Renal cortical epithelial cell (primary cell): ENCODE measurements around the gene FOXK2. TPM values are rescaled to one million over a fixed set of nuclear protein-coding genes. Genes with fewer than 3 reads are reported as not detected.

Experiments
- DNase-seq: peaks from one replicate; pipeline ENCODE4 v3.0.0-alpha.2; 2011; ENCODE audit warnings: low read depth
- total RNA-seq: library from RNA; depleted of rRNA; stranded (reverse); fragments of >200 nt; gene quantifications from 2 replicates; pipeline ENCODE4 v1.2.3, GENCODE V29; 2014

The FOXK2 gene
- 20.1 and 35.5 TPM in 2 replicates for total RNA-seq

GRCh38 chr17:82518826-82519810 is at the start of gene FOXK2:
Gene FOXK2, plus strand, starts transcription at chr17:82519732. Its CDS starts 157 bp downstream, at chr17:82519889.
- peak; percentile 80 for DNase-seq

GRCh38 chr17:82470065-82470464 is 49.5 kb upstream of the FOXK2 start:
- DNase-seq: no peak

- no peak for DNase-seq
Measured at GRCh38 chr17:82474223-82475010, 45.1 kb upstream of the FOXK2 start.

GRCh38 chr17:82475458-82475857 is 44.1 kb upstream of the FOXK2 start:
- no peak for DNase-seq

GRCh38 chr17:82477934-82478333 is 41.6 kb upstream of the FOXK2 start:
- no peak for DNase-seq

GRCh38 chr17:82479602-82480001 is 39.9 kb upstream of the FOXK2 start:
- no peak for DNase-seq

- DNase-seq: no peak
Measured at GRCh38 chr17:82480318-82480717, 39.2 kb upstream of the FOXK2 start.

- DNase-seq: no peak
Measured at GRCh38 chr17:82483204-82483660, 36.3 kb upstream of the FOXK2 start.

- DNase-seq: no peak
Measured at GRCh38 chr17:82483836-82484235, 35.7 kb upstream of the FOXK2 start.

- DNase-seq: no peak
Measured at GRCh38 chr17:82486231-82487094, 33.1 kb upstream of the FOXK2 start.

GRCh38 chr17:82487910-82488309 is 31.6 kb upstream of the FOXK2 start:
- DNase-seq: no peak

GRCh38 chr17:82489117-82489516 is 30.4 kb upstream of the FOXK2 start:
- no peak for DNase-seq

GRCh38 chr17:82489851-82490511 is 29.6 kb upstream of the FOXK2 start:
- no peak for DNase-seq

GRCh38 chr17:82490512-82491195 is 28.9 kb upstream of the FOXK2 start:
- no peak for DNase-seq

- no peak for DNase-seq
Measured at GRCh38 chr17:82491196-82491530, 28.4 kb upstream of the FOXK2 start.

- DNase-seq: no peak
Measured at GRCh38 chr17:82491533-82491932, 28.0 kb upstream of the FOXK2 start.

GRCh38 chr17:82492643-82493225 is 26.8 kb upstream of the FOXK2 start:
- DNase-seq: no peak

GRCh38 chr17:82493226-82493781 is 26.2 kb upstream of the FOXK2 start:
- DNase-seq: no peak

GRCh38 chr17:82494236-82495055 is 25.1 kb upstream of the FOXK2 start:
- peak; percentile 77 for DNase-seq
